ENCODE measurements around the gene ARL3.
A peak's percentile ranks its signal among the peaks of the same experiment; 100 is the strongest.
"Not testable (repeated sequence)": the region's sequence is repeated elsewhere in the genome, so short reads cannot be mapped to it uniquely, and the experiment has no call there.

ARL3 gene

DNA sequence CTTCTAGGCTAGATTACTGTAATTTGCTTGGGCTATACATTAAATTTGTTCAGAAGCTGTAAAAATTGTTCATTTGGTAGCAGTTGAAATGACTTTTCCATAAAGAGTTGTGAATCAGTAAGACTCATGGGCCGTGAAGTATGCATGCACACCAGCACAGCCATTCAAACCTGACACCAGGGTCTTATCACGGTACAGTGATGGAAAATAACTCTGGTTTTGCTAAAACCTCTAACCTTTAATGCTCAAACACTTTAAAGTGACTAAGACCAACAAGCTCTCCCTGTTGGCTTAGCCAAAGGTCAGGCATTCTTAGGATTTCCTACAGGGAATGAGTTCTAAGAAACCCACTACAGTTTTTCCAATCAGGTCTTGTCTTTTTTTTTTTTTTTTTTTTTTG is 11.5 kb downstream of the ARL3 start:
- no peak for DNase-seq (ENCODE audit: low read depth)

DNA sequence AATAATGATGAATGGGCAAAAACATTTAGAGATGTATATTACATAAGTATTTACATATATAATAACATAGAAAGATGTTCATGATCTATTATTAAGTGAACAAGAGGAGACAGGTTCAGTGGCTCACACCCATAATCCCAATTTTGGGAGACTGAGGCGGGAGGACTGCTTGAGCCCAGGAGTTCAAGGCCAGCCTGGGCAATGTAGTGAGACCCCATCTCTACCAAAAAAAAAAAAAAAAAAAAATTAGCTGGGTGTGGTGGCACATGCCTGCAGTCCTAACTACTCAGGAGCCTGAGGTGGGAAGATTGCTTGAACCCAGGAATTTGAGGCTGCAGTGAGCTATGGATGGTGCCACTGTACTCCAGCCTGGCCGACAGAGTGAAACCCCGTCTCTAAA is 12.4 kb downstream of the ARL3 start:
- DNase-seq (ENCODE audit: low read depth), result no peak

DNA sequence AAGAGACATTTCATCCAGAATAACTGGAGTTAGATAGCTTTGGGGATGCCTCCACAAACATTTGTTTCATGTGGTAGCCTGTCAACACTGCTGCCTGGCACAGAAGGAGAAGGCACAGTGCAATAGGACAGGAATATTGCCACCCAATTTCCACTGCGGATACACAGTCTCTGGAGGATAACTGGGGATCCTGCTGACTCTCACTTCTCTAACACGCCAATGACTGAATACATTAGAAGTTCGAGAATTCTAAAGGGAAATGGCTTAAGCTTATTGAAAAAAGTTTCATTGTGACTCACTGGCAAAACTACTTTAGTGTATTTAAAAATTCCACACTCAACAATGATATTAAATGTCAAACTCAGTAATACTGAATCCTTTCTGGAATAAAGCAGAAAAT is 12.9 kb downstream of the ARL3 start:
- no peak for DNase-seq (ENCODE audit: low read depth)

DNA sequence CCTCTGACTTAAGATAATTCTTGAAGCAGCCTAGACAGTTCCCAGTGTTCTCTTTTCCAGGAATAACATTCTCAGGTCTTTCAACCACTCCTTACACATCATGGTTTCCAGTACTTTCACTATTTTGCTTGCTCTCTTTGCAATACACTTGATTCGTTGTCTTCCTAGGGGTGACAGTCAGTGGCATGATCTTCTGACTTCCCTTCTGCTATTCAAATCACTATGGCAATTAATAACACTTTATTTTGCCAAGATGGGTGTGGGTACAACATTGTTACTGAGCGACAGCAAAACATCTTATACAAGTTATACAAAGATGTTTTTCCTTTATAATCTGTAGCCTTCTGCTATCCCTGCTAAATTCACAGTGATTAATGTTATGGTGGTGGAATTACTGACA is 15.3 kb downstream of the ARL3 start:
- DNase-seq (ENCODE audit: low read depth), result no peak

DNA sequence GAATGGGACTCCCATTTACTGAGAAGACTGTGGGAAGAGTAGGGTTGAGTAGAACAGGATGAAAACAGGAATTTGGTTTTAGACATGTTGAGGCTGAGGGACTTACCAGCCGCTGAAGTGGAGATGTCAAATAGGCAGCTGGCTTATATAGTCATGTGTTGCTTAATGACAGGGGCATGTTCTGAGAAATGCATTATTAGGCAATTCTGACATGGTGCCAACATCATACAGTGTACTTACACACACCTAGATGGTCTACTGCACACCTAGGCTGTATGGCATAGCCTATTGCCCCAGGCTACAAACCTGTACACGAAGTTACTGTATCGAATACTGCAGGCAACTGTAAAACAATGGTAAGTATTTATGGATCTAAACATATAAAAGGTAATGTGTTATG is 17.5 kb downstream of the ARL3 start:
- no peak for DNase-seq (ENCODE audit: low read depth)

DNA sequence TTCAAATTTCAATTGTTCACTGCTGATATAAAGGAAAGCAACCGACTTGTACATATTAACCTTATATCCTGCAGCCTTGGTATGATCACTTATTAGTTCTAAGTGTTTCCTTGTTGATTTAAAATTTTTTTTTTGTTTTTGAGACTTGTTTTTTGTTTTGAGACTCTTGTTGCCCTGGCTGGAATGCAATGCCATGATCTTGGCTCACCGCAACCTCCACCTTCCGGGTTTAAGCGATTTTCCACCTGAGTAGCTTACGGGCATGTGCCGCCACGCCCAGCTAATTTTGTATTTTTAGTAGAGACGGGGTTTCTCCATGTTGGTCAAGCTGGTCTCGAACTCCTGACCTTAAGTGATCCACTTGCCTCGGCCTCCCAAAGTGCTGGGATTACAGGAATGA is 18.8 kb downstream of the ARL3 start:
- not testable (repeated sequence) for DNase-seq (ENCODE audit: low read depth)

DNA sequence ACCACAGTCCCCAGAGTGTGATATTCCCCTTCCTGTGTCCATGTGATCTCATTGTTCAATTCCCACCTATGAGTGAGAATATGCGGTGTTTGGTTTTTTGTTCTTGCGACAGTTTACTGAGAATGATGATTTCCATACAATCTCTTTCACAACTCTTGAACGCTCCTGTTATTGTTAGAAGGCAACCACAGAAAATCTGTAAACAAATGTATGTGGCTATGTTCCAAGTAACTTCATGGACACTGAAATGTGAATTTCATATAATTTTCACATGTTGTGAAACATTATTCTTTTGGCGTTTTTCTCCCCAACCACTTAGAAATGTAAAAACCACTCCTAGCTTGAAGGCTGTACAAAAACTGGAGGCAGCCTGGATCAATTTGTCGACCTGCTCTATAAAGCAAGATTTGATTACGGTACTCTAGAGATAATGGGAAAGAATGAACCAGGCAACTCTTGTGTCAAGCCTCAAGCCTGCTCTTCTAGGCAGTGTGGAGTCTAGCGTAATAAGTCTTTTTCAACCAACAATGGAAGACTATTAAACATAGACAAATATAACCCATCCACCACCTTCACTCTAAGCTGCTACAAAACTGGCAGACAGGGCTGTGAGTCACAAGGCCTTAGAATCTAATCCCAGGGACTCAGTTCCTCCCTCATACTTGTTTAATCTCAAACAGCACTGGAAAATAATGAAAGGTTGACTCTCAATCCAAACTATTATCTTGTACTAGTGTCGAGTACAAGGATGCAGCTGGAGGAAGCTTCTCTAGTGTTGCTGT is 22.7 kb downstream of the ARL3 start:
- DNase-seq (ENCODE audit: low read depth), result no peak

DNA sequence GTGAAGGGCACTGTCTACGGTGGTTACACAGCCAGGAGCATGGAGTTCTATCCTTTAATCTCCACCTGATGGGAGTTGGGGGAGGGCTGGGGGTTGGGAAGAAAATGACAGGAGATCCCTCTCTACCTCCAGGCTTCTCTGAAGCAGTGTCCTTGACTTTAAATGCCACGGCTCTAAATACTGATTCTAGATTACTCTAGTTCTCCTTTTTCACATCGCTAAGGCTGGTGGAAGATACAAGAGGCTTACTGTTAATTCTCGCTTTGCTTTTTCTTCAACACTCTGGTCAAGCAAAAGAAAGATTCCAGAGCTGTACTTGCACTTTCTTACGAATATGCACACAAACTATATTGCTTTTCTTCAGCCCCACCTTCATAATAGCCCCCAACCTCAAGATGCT is 30.5 kb downstream of the ARL3 start:
- DNase-seq (ENCODE audit: low read depth), result no peak

DNA sequence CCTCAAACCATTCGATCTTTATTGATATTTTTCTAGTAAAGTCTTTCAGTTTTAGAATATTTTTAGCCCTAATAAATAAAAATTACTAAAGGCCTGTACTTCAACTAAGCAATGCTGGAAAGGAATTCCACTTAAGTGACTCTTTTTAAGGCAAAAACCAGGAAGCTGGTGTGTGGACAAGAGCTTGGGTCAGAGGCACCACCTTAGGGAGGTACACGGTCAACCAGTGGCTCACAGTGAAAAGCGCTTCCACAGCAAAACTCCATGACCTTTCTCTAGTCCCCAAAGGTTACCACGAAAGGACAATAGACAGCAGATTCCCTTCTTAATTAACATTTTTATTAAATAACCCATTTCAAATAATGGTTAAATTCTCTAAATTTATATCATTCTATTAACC is 31.2 kb downstream of the ARL3 start:
- no peak for DNase-seq (ENCODE audit: low read depth)

DNA sequence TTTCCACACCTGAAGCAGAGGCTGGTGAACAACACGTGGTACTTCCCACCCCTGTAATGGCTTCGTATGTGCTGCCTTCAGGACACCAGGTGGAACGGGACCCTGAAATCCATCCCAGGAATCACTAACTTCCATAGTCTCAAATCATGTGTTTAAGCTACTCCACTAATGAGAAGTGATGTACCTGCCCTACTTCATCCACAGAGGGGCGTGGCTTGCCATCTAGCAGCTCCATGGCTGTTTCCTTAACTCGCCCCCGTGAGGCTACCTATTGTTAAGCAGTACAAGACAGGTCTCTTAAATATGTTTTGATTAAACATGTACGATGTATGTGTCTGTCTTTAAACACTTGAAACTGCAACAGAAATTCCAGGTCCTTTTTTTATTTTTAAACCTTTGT is 31.8 kb downstream of the ARL3 start:
- DNase-seq (ENCODE audit: low read depth), result no peak

DNA sequence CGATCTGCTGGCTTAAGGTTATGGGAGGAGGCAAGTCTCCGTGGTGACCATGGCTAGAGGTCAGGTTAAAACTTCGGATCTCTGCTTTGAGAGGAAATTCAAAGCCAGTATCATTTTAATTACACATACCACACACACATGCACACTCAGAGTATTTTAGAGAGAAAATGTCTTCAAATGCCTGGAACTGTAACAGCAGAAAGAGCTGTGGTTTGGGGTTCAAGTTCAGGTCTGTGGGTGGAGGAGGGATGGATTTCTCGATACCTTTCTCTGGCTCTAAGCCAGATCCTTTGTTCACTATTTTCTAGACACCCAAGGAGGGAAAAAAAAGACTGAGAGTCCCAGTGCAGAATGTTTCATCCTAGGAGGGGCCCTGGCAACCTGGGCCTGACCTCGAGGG is 32.5 kb downstream of the ARL3 start:
- DNase-seq (ENCODE audit: low read depth), result no peak

DNA sequence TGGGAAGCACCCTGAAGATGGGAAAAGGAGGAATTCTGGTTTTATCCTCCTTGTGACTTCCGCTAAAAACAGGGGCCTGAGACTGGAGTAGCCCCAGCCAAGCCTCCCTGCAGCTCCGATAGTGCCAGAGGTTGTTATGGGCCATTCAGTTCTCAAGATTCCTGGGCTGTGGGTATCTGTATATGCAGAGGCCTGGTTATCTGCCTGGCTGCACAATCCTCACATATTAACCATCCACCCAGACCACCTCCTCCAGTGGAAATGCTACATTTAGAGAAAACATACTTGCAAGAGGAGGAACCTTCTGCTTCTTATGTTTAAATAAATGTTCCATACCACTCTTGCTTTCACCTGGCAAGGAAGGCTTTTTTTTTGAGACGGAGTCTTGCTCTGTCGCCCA is 34.6 kb downstream of the ARL3 start:
- DNase-seq (ENCODE audit: low read depth), result no peak

DNA sequence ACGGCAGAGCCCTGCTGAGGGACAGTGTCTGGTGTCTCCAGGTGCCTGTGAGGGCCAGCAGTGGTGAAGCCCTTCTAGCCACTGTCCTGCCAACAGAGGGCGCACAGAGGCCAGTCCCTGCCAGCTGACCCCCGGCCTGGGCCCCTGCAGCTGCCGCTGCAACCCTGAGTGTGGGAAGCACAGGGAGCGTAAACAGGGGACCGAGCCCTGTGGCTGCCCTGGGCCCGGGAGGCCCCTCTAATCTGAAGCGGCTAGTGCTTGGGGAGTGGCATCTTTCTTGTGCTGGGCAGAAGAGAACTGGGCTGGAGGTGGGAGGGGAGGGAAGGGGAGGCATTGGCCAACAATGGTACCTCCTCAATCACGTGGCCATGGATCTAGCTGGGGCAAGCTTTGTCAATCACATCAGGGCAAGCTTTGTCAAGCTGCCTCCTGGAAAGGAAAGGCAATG is 35.3 kb downstream of the ARL3 start:
- DNase-seq (ENCODE audit: low read depth), result no peak

DNA sequence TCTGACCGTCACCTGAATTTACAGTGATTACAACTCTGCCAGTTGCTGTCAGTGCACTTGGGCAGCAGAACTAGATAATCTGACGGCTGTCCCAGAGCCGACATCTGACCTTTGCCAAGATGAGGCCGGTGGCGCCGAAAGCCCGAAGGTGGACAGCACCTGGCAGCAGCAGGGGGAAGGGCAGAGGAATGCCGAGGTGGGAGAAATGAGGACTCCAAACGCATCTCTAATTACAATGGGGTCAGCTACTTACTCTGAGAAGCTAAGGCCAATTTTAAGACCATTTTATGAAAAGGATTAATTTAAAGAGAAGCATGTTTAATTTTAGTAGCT is 36.2 kb downstream of the ARL3 start:
- no peak for DNase-seq (ENCODE audit: low read depth)

DNA sequence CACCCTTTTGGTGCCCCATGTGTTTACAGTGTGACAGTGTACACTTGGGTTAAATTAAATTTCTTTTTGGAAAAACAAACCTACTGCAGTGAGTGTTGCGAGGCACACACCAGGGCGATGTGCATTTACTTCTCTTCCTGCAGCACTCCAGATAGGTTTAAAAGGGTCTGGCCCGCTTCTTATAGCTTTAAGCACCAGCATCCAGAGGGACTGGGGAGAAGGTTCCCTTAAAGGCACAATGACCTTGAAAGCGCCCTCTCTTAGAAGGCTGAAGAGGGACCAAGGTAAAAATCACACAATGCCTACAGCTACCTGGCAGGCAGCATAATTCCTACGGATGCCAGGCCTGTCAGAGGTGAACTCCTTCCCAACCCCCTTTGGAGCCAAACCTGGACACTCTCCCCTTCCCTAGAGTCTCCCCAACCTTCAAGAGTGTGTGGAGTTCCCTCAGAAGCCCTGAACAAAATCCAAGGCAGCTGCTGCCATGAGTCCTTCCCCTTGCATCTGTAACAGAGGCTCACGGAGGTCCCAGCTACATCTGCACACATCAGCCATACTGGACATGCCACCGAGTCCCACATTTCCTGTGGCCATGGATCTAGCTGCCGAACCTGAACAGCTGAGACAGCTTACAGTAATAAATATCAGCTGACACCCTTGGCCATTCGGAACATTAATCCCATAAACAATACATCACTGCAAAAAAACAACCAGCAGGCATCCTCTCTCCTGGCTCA is 36.7 kb downstream of the ARL3 start:
- DNase-seq (ENCODE audit: low read depth), result no peak

DNA sequence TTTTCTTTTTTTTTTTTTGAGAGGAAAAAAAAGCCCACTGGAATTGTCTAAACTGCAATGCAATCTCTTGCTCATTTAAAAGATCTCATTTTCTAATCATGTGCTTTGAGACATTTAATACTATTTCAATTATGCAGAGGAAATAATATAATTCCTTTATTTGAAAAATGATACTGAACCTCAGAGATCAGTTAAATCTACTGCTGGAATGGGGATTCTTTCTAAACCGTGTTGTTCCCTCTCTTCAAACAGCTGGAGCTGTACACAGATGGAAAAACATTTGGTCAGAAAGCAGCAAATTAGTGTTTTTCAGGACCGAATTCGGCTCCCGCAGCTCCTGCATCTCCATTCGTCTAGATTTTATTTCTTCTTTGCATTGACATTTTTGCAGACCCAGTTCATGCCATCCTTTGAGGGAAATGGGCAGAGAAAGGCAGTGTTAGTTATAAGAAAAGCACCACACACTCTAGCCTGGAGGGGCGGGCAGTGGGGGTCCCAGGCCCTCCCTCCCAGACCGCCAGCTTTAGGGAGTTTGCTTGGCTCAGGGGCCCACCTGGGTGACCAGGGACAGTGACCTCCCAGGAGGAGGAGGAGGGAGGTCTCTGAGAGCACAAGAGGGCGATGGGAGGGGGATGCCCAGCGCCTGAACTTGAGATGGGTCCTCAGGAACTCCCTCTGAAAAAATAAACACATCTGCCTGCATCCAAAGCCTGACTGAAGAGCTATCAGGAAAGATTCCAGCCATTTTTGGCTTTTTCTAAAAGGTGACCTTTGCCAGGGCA is 37.5 kb downstream of the ARL3 start:
- DNase-seq (ENCODE audit: low read depth), result no peak

DNA sequence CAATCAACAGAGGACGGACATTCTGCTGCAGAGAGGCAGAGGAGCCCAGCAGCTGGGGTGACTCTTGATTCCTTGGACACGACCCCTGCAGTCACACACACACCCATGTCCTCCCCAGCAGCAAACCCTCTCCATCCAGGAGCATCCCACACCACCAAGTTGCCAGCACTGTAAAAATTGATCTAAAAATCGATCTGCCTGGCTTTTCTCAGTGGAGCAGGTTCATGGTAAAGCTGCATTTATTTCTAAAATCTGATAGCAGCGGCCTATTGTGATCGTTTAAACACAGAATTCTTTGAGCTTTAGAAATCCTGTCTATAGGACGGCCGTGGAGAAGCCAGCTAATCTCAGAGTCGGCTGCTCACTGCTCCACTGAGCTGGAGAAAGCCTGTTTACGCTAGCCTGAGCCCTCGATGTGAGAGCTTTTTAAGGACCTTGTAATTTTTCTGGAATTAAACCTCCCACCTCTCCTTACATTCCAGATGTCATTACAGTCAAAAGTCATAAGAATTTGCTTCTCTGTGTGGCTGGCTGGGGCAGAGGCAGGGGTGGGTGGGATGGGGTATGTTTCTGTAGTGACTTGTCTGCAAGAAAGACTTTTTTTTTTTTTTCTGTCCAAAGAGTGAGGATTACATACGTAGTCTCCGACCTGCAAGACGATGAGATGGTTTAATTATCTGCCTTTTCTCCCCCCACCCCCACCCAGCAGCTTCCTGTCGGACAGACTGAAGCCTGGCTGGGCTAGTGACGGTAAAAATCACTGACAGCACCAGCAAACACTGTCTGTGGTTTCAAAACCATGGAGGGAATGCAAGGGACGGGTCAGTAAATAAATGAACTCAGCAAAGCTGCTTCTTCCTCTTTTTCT is 38.3 kb downstream of the ARL3 start:
- no peak for DNase-seq (ENCODE audit: low read depth)

DNA sequence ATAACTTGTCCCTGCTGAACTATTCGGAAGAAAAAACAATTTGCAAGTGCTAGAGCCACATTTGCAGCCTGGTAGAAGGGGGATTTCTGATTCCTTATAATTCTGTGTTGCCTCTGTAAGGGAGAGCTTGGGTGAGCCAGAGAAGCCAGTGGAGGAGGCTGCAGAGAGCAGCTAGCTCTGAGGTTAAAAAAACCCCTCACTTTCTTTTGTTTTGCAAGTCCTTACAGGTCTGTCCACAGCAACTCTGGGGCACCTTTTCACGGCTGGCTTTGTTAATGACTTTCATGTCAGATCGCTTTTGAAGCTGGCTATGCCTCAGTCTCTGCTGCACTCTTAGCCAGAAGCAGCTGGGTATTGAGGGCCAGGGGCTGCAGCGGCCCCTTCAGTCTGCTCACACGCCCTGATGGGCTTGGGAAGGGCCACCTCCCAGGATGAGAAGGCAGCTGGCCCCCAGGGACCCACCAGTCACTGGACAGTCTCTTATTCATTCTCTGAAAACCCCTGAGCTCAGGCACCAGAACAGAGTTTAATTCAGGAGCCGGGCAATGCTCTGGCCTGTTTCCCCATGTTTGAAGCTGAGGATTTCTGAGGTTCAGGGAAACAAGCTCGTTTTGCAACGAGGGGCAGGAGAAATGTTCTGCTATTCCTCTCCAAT is 39.1 kb downstream of the ARL3 start:
- DNase-seq (ENCODE audit: low read depth), result no peak

DNA sequence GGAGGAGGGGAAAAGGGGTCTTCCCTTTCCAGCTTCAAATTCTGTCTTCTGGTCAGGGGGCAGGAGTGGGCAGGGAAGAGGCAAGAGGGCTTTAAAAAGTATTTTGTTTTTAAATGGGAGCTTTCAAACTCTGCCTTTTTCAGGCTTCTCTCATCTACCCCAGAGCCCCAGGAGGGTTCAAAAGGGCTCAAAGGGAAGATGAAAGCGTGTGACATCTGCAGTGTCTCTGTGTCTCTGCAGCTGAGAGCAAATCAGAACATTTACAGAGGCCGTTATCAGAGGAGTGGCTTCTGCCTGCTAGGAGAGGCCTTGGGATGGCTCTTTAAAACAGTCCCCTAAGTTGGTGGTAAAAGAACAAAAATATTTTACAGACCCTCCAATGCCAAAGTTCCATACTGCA is 39.6 kb downstream of the ARL3 start:
- DNase-seq (ENCODE audit: low read depth), result no peak

DNA sequence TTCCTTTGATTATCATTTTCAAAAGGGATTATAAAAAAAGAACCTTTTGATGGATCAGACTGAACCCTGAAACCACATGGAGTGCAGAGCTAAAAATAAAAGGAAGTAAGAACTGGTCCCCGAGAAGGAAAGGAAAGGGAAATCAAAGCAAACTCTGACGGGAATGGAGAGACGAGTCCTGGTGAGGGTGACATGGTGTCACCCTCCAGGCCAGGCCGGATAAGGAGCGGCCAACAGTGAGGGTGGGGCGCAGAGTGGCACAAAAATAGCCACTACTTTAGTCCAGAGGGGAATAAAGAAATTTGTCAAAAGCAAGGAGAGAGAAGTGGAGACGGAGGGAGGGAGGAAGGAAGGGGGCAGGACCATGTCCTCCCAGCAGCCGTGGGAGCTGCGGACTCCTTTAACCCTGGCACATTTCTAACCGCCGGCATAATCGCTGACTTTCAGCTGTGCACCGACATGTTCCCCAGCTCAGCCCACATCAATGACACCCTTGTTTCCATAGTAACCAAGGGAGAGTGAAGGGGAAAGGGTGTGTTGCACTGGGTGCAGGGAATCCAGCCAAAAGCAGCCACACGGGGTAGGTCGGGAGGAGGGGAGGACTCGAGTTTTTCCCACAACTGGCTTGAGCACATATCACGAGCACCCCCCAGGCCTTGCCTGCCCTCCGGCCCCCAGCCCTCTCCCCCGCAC is 40.2 kb downstream of the ARL3 start:
- peak; percentile 39 for DNase-seq (ENCODE audit: low read depth)

DNA sequence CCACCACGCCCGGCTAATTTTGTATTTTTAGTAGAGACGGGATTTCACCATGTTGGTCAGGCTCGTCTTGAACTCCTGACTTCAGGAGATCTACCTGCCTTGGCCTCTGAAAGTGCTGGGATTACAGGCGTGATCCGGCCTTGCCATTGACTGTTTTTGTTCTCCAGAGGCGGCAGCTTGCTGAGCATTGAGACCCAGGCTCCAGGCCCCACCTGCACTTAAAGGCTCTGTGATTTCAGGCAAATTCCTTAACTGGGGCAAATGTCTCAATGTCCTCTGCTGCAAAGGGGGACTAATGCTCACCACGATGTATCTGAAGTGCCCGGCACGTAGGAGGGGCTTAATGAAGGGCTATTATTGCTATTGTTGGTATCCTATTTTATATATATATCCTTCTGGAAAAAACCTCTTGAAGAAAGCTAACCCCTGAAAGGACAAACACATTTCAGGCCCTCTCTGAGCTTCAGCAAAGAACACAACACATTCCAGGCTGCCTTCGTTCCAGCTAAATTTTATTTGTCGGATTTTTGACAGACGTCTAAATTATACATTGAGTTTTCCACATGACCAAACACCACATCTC is 40.9 kb downstream of the ARL3 start:
- no peak for DNase-seq (ENCODE audit: low read depth)
